Peyer's patch (tissue), 4 donors: ENCODE measurements around the gene ACLY.

Experiments
- POLR2A ChIP-seq, 2 donors: fragments of 450-650 bp; IDR thresholded peaks; one replicate each; pipeline ENCODE4 v1.5.1; 2017; ENCODE audit warnings: antibody characterized with exemption in 2 of 2, mild to moderate bottlenecking in 2 of 2, moderate library complexity in 2 of 2
- TF ChIP-seq, protein P1 (sequence below), 6 experiments: fragments of 450-650 bp in 4 of 6; fragments of 200-600 bp in 2 of 6; sonication (generic) in 1 of 6; IDR thresholded peaks; one replicate each; pipeline ENCODE4 v1.5.1; 2017 to 2019; ENCODE audit warnings: antibody characterized with exemption in 6 of 6, mild to moderate bottlenecking in 3 of 6, moderate library complexity in 1 of 6

DNA sequence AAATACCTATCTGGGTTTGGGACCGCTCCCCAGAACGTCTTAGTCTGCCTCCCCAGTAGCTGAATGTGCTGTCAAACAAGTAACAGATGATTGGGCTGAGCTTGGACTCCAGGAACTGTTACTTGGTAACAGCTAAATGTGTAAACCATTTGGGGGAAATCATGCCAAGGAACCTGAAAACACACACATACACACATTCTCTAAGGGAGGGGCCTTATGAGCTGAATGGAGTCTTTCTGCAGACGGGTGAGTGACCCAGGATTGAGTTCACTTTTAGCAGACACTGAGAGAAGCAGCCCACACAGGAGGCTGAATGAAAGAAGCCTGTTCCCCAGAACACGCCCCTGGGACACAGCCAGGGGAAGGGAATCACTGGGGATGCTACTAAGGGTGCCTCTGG, 1.6 kb downstream of the ACLY start:
- TF ChIP-seq, protein P1, sequence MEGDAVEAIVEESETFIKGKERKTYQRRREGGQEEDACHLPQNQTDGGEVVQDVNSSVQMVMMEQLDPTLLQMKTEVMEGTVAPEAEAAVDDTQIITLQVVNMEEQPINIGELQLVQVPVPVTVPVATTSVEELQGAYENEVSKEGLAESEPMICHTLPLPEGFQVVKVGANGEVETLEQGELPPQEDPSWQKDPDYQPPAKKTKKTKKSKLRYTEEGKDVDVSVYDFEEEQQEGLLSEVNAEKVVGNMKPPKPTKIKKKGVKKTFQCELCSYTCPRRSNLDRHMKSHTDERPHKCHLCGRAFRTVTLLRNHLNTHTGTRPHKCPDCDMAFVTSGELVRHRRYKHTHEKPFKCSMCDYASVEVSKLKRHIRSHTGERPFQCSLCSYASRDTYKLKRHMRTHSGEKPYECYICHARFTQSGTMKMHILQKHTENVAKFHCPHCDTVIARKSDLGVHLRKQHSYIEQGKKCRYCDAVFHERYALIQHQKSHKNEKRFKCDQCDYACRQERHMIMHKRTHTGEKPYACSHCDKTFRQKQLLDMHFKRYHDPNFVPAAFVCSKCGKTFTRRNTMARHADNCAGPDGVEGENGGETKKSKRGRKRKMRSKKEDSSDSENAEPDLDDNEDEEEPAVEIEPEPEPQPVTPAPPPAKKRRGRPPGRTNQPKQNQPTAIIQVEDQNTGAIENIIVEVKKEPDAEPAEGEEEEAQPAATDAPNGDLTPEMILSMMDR (IDR thresholded peaks at IDR 0.05), result no peak
- no peak for TF ChIP-seq POLR2A (IDR thresholded peaks at IDR 0.05)
